Renal cortex interstitium (tissue), 11 donors: ENCODE results near the gene DST. TPM values are rescaled to one million over a fixed set of nuclear protein-coding genes. Genes with fewer than 3 reads are reported as not detected.

Source experiments
- DNase-seq, 11 donors: peaks; one replicate each; pipeline ENCODE4 v3.0.0-alpha.2; 2013; ENCODE audit warnings: low read depth in 9 of 11, low spot score in 4 of 11; ENCODE audit errors: extremely low read depth in 1 of 11
- polyA plus RNA-seq, 3 donors: library from polyadenylated mRNA; unstranded; fragments of 120-200 nt; gene quantifications; one replicate each; pipeline ENCODE4 v1.2.1, GENCODE V29; 2013; ENCODE audit not compliant: insufficient read length in 3 of 3

The DST gene
- polyA plus RNA-seq, 3 donors: 196 to 227 (median 206) TPM

DNA sequence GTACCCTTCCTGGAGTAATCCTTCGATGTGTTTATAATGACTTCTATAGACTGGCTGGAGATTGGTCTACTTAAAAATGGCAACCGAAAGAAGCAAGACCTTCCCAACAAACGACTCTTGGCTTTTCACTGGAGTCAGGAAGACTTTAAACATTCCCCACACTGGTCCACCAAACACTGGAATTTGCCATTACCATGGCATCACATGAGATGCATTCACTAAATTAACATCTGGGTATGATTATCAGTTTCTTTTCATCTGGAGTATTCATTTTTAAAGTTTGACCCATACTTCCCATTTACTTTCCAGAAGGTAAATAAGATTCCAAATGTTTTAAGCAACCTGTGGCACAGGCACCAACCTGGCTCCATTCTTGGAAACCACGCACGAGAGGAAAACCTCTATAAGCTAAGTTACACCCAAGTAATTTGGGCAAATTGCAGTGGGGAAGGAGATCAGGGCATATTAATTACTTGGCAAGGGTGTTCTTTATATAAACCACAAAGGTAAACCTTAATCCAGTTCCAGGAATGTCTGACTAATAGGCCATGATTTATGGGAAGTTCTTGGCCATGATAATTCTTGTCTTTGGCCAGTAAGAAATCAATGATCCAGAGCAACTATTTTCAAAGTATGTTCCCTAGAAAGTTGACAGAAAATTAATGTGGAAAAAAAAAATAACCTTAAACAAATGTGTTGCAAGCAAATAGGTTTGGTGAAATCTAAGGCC lies 205.4 kb downstream of the DST start:
- DNase-seq: no peak

GRCh38 chr6:56435754-56436153 lies 206.9 kb downstream of the DST start:
- DNase-seq: no peak

DNA sequence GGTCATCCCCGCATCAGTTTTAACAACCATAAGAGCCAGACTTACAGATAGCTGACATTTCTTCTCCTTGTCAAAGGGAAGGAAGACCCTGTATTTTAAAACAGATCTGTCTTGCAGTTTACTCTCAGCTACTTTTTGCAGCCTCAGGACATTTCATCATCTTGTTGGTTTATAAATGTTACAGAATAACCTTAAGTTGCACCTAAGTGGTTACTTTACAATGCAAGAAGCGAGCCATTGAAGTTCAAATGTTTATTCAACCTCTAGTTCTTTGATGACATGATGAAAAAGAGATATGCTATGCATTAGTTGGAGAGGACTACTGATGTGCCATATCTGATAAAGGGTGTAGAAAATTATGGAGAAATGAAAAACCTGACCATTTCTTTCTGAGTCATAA lies 207.4 kb downstream of the DST start:
- DNase-seq: no peak

DNA sequence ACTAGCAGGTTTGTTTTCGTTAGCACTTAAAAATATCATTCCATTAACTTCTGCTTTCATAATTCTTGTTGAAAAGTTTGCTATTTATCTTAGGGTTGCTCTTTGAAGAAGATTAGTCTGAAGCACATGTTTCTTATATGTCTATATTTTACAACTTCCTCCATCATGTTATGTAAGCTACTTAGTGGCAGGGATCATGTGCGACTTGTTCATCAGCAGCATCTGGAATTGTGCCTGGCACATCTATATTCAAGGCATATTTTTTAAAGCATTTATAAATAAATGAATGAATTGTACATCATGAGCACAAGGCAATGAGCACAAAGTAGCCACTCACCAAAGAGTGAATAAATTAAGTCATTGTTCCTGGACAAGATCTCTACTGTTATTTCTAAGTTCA lies 208.1 kb downstream of the DST start:
- DNase-seq: no peak

DNA sequence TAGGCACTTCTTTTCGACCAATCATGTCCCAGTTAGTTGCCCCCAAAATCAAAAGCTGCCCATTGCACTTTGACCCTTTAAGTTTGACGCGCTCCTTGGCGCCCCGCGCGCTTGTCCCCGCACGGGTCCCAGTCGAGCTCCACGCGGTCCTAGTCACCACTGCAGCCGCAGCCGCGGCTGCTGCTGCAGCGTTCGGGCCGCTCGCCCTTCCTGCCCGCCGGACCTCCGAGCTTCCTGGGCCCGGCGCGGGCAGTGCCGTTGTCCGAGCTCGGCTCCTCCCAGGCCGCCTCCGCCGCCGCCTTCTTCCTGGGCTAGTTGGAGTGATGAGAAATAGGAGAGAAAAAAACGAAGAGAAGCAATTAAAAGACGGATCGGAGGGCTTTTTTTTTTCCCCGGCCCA lies 209.6 kb downstream of the DST start:
- DNase-seq: no peak

GRCh38 chr6:56432194-56432593 lies 210.5 kb downstream of the DST start:
- DNase-seq: no peak

DNA sequence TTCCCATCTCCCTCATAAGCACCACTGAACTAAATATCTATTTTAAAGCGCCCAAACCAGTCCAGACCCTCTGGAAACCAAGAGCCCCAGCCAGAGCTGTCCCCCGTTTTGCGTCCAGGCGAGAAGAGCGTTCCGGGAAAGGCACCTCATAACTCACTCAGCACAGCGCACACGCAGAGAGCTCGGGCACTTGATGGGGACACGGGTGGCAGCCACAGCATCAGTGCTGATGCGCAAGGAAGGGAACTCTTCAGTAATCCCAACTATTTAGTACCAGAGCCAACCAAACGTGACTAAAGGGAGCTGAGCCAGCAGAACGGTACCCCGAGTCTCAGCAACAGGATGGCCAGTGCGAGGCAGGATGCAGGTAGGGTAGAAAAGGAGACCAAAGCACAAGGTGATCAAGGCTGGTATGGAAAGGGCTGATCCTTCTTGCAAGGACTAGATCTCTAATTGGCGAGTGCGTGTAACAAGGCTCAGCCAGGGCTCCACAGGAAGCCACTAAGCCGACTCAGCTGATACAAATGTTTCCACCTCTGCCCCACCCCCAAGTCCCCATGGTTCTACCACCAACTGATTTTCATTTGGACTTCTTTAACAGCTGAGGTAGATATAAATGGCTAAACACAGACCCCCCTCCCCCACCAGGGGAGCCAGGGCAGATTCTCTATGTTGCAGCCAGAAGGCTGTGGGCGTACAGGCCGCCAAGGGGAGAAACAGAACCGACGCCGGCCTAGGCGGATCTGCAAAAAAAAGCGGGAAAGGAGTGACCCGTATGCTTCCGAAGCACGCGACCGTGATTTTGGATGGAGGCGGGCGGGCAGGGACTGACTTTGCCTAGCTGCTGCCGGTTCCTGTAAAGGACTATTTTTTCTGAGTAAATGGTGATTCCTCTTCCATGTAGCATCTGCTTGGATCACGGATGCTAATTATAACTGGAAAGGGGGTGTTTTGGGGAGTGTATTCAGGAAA lies 211.8 kb downstream of the DST start:
- no peak for DNase-seq

GRCh38 chr6:56424542-56425083 lies 218.1 kb downstream of the DST start:
- no peak for DNase-seq

- DNase-seq: no peak
Measured at GRCh38 chr6:56424064-56424463, 218.6 kb downstream of the DST start.

DNA sequence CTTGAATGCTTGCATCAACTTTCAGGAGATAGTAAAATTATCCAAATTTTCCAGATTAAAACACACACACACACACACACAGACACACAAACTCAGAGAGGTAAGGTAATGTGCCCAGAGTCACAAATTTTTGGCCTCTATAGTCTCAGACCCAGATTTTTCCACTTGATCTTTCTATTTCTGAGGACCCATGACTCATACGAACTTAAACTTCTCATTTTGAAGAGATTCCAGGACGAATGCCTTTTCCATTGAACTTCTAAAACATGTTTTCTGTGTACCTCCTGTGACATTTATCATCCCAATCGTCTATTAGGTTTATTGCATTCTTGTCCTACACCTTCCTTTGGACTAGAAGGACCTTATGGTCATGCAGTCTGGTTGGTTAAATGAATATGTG lies 222.4 kb downstream of the DST start:
- no peak for DNase-seq

- DNase-seq: no peak
Measured at GRCh38 chr6:56419191-56419590, 223.5 kb downstream of the DST start.

GRCh38 chr6:56417823-56418222 lies 224.9 kb downstream of the DST start:
- DNase-seq: no peak

GRCh38 chr6:56416247-56416646 lies 226.4 kb downstream of the DST start:
- DNase-seq: no peak

DNA sequence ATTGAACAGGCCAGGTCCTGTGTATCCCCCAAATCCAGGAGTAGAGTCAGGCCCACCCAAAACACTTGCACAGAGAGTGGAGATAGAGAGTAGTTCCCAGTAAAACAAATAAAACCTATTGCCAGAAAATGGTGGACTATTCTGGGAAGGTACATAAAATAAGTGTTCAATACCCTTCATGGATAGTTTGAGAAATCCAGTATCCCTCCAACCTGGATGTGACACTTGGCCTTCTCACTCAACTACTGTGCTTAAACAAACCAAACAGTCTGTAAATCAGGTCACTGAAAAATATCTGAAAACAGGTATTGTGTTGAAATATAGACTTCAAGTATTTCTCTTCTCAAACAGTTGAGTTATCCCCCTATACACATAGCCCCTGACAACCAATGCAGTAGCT lies 233.7 kb downstream of the DST start:
- no peak for DNase-seq
